Activated CD8-positive, alpha-beta T cell treated with anti-CD3 and anti-CD28 coated beads for 36 hours (primary cell): Measurements from ENCODE around the gene AP2A2. TPM values are rescaled to one million over a fixed set of nuclear protein-coding genes. Genes with fewer than 3 reads are reported as not detected.

Experiments
- ATAC-seq: fragments of 200-7000 bp; cut with Tn5 transposase; one replicate; pipeline ENCODE4 v1.10.0; 2021; ENCODE audit warnings: mild to moderate bottlenecking, moderate library complexity
- CTCF ChIA-PET: fragments of 350-600 bp; sonication (Branson Sonifier 250); formaldehyde crosslinking; loops from one replicate; lab custom pipeline; 2021; ENCODE audit warnings: antibody characterized with exemption; lab: Charles Lee
- POLR2A ChIA-PET: fragments of 350-600 bp; sonication (Branson Sonifier 250); formaldehyde crosslinking; loops from one replicate; lab custom pipeline; 2021; ENCODE audit warnings: antibody characterized with exemption; lab: Charles Lee
- DNase-seq: peaks from one replicate; pipeline ENCODE4 v3.0.0-alpha.2; 2020
- H3K27ac Mint-ChIP-seq: one replicate; pipeline ENCODE4 v1.8.0; 2021; ENCODE audit warnings: mild to moderate bottlenecking, mixed read lengths
- H3K27me3 Mint-ChIP-seq: one replicate; pipeline ENCODE4 v1.8.0; 2021; ENCODE audit warnings: mixed read lengths
- H3K36me3 Mint-ChIP-seq: one replicate; pipeline ENCODE4 v1.8.0; 2021; ENCODE audit warnings: low read depth, mixed read lengths
- H3K4me1 Mint-ChIP-seq: one replicate; pipeline ENCODE4 v1.8.0; 2021; ENCODE audit warnings: low read depth, mixed read lengths
- H3K4me3 Mint-ChIP-seq: one replicate; pipeline ENCODE4 v1.8.0; 2021; ENCODE audit warnings: mild to moderate bottlenecking, moderate library complexity, mixed read lengths
- H3K9me3 Mint-ChIP-seq: one replicate; pipeline ENCODE4 v1.8.0; 2021; ENCODE audit warnings: mixed read lengths
- CTCF ChIP-seq: fragments of 200-600 bp; IDR thresholded peaks from one replicate; pipeline ENCODE4 v1.8.0; 2022; ENCODE audit warnings: antibody characterized with exemption, mild to moderate bottlenecking
- intact Hi-C: fragments of 100-400 bp; cut with micrococcal nuclease; formaldehyde crosslinking; loops from one replicate; pipeline ENCODE4 v1.10.0; 2022
- total RNA-seq, 2 experiments: library from RNA; stranded (reverse); gene quantifications; one replicate each; pipeline ENCODE4 v1.2.3, GENCODE V29; 2021

The AP2A2 gene
- total RNA-seq, 2 experiments from 2014 or later = 34.0 to 34.6 TPM

GRCh38 chr11:1010551-1011319, 85.1 kb downstream of the AP2A2 start:
- Mint-ChIP-seq H3K4me3 (no peak overlapping the region), H3K27ac (no peak overlapping the region), H3K4me1 (no peaks in the 10 kb centered on the region), H3K27me3 (no peaks in the 10 kb centered on the region), H3K9me3 (no peaks in the 10 kb centered on the region), H3K36me3 (peaks cover 12% of the 10 kb centered on the region)
- no peak for TF ChIP-seq CTCF
- ATAC-seq (no peak), DNase-seq (no peak)
- intact Hi-C loops = no loop called here
- POLR2A ChIA-PET = no interaction called here
- CTCF ChIA-PET = no interaction called here

- TF ChIP-seq CTCF = no peak
- no peak overlapping the region for H3K27ac Mint-ChIP-seq
- intact Hi-C loops = no loop called here
- ATAC-seq (no peak), DNase-seq (no peak)
- H3K4me1 Mint-ChIP-seq = no peaks in the 10 kb centered on the region
- no peak overlapping the region for H3K4me3 Mint-ChIP-seq
- H3K27me3 Mint-ChIP-seq = no peaks in the 10 kb centered on the region
- H3K9me3 Mint-ChIP-seq = no peaks in the 10 kb centered on the region
- POLR2A ChIA-PET = no interaction called here
- peaks cover 12% of the 10 kb centered on the region for H3K36me3 Mint-ChIP-seq
- CTCF ChIA-PET = no interaction called here
Measured at GRCh38 chr11:1011320-1011698, 85.6 kb downstream of the AP2A2 start.

DNA sequence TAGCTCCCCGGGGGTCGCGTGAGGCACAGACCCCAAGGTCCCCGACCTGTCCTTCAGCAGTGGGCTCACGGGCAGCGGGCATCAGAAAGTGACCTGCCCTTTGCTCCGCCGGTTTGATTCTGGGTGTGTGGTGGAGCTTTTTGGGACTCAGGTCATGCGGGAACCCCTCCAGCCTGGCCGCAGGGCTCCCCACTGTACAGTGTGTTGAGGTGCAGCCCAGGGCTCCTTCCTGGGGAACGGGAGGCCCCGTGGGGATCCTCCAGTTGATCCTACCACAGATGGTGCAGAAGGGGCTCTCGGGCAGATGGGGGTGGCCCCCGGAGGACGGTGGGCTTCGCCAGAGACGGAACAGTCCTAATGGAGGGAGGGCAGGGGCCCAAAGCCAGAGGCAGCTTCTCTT, 86.6 kb downstream of the AP2A2 start:
- CTCF ChIA-PET = no interaction called here
- no peak for ATAC-seq
- intact Hi-C loops = no loop called here
- Mint-ChIP-seq H3K4me1 (peaks cover 9% of the 10 kb centered on the region), H3K4me3 (no peak overlapping the region), H3K36me3 (peaks cover 12% of the 10 kb centered on the region), H3K27ac (no peak overlapping the region), H3K9me3 (peaks cover under 1% of the 10 kb centered on the region), H3K27me3 (no peaks in the 10 kb centered on the region)
- no peak for TF ChIP-seq CTCF
- POLR2A ChIA-PET = no interaction called here
- DNase-seq = no peak

DNA sequence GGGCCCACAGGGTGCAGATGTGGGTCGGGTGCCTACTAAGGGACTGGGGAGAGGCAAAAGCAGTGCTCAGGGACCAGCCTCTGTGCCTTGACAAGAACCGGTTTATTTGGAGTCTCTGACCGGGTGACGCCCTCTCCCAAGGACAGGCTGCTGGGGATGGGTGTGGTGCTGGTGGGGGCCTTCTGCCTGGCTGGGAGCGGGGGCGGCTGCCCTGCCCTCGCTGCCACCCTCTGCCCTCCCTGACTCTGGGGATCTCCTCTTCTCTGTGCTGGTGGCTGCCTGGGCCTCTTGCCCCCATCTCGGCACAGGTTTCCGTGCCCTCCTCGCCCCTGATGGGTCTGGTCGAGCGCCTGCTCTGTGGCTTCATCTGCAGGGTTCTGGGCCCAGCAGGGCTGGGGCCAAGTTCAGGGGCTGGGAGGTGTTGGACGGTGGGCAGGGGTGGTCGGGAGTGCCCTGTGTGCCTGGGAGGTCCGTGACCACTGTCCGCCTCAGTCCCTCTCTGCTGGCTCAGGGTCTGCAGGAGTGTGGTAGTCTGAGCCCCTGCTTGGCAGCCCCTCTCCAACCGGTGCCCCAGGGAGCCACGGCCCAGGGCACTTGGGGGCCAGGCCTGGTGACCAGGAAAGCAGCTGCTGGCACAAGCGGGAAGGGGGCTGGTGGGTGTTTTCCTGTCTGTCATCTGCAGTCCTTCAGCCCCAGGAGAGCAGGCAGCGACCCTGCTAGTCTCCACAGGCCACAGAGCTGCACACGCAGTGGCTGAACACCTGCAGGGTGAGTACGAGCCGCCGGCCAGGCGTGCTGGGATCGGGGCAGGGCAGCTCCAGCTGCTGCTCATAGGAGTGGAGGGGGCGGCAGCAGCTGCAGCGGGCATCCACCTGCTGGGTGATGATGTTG, 87.3 kb downstream of the AP2A2 start:
- Mint-ChIP-seq H3K36me3 (peaks cover 12% of the 10 kb centered on the region), H3K4me3 (no peak overlapping the region), H3K9me3 (peaks cover 2% of the 10 kb centered on the region), H3K27me3 (no peaks in the 10 kb centered on the region), H3K27ac (no peak overlapping the region), H3K4me1 (peaks cover 16% of the 10 kb centered on the region)
- POLR2A ChIA-PET = no interaction called here
- CTCF ChIA-PET = no interaction called here
- DNase-seq (no peak), ATAC-seq (no peak)
- intact Hi-C loops = no loop called here
- TF ChIP-seq CTCF = no peak

- DNase-seq (no peak), ATAC-seq (no peak)
- Mint-ChIP-seq H3K4me1 (peaks cover 20% of the 10 kb centered on the region), H3K36me3 (peaks cover 12% of the 10 kb centered on the region), H3K9me3 (peaks cover 2% of the 10 kb centered on the region), H3K27ac (no peak overlapping the region), H3K4me3 (no peak overlapping the region), H3K27me3 (no peaks in the 10 kb centered on the region)
- POLR2A ChIA-PET = no interaction called here
- no peak for TF ChIP-seq CTCF
- CTCF ChIA-PET = no interaction called here
- intact Hi-C loops = no loop called here
Measured at GRCh38 chr11:1013631-1013935, 87.9 kb downstream of the AP2A2 start.
